Embryonic facial prominence (tissue), 1 donor: Measurements from ENCODE around the gene WIPF3.

Source experiments
- DNase-seq: peaks from one replicate; pipeline ENCODE4 v3.0.0-alpha.2; 2016; ENCODE audit errors: extremely low spot score

The WIPF3 gene

DNA sequence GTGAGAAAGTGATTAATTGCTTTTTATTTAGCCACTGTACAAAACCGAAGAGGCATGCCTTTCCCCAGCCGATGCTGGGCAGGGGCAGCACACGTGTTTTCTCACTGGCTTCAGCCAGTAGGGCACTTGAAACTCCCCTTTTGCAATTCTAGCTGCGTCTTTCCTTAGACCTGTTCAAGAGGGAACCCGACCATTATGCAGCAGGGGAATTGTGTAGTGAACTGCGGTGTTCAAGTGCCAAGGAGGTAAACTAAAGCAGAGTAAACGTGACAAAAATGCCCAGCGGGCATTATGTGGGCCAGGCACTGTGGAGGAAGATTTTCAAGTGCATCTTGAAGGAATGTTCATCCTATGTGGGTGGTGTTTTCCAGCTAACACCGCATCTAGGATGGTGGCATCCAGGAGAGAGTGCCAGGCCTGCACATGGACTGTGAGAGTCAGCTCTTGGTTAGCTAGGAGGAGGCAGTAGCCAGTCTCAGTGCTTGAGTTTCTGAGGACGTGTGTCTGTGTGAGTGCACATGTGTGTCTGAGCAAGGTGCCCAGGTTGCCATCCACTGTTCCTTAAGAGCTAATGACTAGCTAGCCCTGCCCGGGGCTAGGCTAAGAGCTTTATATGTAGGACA lies 3.3 kb downstream of the WIPF3 start:
- no peak for DNase-seq

DNA sequence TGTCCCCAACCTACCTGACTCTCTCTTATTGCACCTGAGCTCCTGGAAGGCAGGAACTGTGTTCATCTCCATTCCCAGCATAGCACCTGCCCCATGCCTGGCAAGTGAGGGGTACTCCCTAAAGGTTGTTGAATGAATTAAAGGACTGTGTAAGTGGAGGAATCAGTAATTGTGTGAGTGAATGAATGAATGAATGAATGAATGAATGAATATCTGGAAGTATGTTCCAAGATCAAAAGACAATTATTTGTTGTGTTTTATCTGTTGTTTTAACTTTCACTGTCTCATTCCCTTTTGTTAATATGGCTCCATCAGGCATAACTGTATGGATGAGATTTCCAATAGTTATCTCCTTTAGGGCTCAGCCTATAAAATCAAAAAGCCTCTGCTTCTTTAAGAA lies 4.0 kb downstream of the WIPF3 start:
- DNase-seq, result no peak

GRCh38 chr7:29810813-29811482 lies 4.6 kb downstream of the WIPF3 start:
- no peak for DNase-seq

DNA sequence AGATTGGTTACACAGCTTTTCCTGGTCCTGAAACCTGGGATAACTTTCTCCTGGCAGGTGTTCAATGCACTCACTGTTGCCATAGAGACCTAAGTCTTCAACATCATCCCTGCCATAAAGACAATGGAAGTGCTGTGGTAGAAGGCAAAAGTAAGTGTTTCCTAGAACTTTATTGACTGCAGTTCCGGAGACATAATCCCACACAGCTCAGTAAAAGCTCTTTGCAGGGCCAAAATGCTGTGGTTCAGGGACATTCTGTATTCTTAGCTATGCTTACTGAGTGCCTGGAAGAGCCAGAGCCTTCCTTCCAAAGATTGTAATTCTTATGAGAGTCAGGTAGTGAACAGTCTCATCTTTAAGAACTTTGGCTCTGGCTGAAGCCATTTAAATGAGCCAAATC lies 5.3 kb downstream of the WIPF3 start:
- no peak for DNase-seq

- no peak for DNase-seq
Observed at GRCh38 chr7:29812185-29812876, 6.0 kb downstream of the WIPF3 start.

GRCh38 chr7:29815181-29816105 lies 9.1 kb downstream of the WIPF3 start:
- no peak for DNase-seq

- no peak for DNase-seq
Observed at GRCh38 chr7:29818308-29818707, 12.0 kb downstream of the WIPF3 start.

- DNase-seq, result no peak
Observed at GRCh38 chr7:29825775-29826529, 19.6 kb downstream of the WIPF3 start.

GRCh38 chr7:29826530-29826822 lies 20.2 kb downstream of the WIPF3 start:
- DNase-seq, result no peak

DNA sequence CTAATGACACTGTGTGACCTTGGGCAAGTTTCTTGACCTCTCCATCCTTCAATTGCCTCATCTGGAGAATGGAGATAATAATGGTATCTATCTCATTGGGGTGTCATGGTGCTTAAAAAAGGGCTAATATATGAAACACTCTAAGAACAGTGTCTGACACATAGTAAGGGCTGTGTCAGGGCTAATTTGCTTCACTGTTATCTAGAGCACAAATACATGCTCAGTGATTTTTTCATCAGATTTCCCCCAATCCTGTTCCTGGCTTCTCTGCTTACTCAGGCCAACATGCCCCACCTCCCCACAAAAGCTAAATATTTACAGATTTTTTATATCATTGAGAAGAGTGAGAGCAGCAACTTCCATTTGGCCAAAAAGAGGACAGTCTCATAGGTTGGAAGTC lies 20.6 kb downstream of the WIPF3 start:
- no peak for DNase-seq

DNA sequence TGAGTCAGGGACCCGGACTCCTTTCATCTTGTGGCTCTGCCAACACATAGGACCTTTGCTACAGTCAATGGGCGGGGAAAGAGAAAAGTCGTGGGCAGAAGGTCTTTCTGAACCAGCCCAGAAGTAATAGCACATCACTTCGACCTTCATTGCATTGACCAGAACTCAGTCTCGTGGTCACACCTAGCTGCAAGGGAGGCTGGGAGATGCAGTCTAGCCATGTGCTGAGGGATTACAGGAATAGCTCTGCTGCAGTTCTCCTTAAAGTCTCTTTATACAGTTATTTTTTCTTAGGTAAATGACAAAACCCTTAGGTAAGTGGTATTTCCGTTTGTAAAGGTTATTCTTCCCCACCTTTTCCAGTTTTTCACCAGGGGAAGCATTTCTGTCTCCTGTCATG lies 25.4 kb downstream of the WIPF3 start:
- no peak for DNase-seq

DNA sequence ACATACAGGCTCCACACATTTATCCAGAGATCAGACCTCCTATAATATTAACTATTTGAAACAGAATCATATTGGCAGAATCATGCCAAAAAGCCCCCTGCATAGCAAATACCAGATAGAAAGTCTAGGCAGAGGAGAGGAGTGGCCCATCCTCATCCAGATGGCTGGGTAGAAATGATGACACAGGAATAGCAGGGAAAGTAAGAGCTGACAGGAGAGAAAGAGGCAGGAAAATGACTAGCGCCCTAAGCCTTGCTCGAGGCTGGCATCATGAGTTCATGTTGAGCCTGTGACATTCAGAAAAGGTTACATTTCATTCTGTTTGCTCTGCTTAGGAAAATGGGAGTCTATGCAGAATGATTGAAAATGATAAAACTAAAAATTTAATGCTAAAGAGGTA lies 27.6 kb downstream of the WIPF3 start:
- DNase-seq, result no peak

DNA sequence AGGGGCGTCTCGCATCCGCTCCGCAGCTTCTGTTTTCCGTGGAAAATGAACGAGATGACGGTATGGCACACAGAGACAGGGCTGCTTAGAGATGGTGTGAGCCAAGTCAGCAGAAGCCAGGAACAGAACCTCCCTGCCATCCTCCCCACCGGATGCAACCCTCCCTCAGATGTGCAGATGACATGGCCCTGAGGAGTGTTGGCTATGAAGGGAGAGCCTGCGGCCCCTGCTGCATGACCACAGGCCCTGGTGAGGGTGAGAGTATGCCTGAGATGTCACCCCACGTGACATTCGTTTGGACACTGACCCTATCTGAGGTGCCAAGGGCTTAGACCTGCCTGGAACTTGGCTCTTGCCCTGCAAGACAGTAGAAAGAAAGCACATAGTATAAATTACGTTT lies 29.4 kb downstream of the WIPF3 start:
- DNase-seq, result no peak

GRCh38 chr7:29839302-29839701 lies 33.0 kb downstream of the WIPF3 start:
- no peak for DNase-seq

DNA sequence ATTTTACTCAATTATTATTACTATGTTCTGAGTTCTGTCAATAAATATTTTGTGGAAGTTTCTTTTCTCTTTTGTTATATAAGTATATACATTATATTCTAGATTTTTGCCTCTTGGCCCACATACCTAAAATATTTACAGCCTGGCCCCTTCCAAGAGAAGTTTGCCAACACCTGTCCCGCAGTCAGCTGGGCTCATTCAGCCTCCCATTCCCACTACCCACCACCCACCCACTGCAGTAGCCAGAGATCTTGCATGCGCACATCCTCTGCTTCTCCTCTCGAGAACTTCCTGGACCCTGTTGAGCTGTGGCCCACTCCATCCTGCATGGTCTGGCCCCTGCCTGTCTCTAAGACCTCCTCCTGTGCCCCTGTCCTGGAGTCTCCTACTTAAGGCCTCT lies 33.6 kb downstream of the WIPF3 start:
- DNase-seq, result no peak

DNA sequence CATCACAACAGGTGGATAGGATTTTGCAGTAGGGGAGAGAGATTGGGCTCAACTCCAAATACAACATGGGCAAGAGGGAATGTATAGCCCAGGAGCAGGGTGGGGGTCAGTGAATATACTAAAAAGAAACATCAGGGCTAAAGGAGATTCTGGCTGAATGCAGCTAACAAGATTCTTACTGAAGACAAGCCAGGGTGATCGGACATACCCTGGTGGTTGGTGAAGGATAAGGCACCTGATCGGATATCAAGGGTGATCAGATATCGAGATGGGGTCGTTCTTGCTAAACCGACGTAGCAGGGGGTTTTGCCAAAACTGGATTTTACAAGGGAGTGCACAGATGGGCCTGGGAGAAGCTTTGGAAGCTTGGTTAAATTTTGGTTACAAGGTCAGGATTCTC lies 34.4 kb downstream of the WIPF3 start:
- no peak for DNase-seq

DNA sequence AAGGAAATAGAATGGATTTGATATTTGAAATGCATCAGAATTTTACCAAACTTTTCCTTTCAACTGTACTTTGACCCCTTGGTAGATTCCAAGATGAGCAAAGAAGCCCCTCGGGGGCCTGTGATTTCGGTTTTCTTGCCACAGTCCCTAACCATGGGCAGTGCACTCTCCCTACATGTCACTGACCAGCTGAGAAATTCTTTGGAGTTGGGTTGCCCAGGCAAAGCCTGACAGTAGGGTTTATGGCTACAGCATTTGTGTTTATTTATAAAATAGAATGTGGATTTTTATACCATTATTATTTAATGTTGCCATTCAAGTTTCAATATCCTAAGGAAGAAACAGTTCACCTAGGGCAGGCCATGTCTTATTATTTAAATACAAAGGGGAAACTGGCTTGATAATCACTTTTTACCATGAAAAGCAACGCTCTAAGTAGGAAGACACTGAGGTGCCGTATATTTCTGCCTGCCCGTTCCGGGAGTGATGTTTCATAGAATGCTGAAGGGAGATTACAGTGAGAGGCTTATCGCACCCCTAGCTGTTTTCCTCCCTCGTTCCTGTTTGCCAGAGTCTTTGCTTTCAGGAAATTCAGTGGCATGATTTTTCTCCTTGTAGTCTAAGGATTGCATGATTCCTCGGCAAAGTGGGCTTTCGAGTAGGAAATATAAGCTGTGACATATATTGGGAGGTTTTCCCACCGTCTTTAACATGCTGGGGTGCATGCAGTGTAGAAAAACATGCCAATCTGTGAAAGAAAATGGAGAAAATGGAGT lies 35.8 kb downstream of the WIPF3 start:
- no peak for DNase-seq

DNA sequence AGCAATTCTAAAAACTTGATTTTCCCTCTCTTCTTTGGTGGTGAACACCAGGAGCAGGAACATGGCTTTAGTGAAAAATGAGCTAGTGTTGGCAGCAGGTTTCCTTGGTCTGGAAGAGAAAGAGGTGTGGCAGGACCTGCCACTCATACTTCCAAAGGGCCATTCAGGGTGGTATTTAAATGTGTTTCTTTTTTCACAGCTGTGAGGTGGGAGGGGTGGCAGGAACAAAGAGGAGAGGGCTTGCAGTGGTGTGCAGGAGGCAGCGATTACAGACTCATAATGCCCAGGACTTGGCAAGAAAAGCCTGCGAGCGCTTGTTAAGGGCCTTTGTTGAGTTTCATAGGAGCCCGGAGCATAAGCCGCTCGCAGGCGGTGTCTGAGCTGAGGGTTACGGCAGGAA lies 36.8 kb downstream of the WIPF3 start:
- DNase-seq, result no peak

DNA sequence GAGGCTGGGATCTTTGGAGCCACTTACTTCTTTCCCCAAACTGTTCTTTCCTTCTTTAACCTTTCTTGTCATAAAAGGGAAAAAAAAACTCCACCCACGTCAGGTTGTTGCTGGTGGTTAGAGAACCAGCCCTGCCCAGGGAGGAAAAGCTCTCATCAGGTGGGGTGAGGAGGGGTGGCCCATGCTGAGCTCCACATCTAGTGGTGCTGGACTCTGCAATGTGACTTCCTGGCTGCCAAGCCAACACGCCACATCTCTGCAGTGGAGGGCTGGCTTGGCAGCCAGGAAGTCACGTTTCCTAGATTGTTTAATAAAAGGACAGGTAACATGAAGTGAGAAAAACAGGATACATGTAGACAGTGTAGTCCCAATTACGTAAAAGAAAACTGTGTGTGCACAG lies 37.4 kb downstream of the WIPF3 start:
- no peak for DNase-seq

GRCh38 chr7:29844559-29844958 lies 38.3 kb downstream of the WIPF3 start:
- DNase-seq, result no peak

DNA sequence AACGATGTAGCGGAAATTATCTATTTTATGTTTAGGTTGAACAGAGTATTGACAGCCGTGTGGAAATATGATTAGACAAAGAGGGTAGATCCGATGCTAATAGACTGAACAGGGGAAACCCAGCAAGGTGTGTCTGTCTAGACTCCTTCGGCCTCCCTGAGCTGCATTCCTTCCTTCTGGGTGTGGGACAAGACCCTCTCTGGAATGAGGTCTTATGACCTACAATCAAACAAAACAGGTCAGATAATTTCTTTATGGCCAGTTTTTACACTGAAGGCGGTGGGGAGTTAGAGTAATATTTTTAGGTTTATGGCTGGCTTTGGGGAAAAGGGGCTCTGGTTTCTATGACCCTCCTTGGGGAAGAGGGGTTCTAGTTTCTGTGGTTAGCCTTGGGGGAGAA lies 41.2 kb downstream of the WIPF3 start:
- no peak for DNase-seq
